ENCODE results near the gene HSD17B3.

DNA sequence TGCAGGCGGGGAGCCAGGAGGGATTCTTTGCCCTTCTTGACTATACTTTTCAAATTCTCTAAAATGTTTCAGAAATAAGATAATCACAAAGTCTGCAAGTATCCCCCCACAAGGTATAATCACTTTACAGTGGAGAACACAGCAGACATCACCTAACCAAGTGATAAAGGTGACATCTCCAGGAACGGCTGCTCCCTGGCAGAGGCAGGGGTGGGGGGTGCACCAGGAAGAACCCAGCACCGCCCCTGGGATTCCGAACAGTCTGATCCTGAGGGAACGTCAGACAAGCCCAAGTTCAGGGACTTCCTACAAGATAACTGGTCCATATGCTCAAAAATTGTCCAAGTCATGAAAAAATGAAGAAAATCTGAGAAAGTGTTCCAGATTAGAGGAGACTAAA lies 85.4 kb downstream of the HSD17B3 start:
- no peak for TF ChIP-seq EZH2phosphoT487 (IDR thresholded peaks at IDR 0.05; ENCODE audit: borderline replicate concordance)
- TF ChIP-seq, protein P1, sequence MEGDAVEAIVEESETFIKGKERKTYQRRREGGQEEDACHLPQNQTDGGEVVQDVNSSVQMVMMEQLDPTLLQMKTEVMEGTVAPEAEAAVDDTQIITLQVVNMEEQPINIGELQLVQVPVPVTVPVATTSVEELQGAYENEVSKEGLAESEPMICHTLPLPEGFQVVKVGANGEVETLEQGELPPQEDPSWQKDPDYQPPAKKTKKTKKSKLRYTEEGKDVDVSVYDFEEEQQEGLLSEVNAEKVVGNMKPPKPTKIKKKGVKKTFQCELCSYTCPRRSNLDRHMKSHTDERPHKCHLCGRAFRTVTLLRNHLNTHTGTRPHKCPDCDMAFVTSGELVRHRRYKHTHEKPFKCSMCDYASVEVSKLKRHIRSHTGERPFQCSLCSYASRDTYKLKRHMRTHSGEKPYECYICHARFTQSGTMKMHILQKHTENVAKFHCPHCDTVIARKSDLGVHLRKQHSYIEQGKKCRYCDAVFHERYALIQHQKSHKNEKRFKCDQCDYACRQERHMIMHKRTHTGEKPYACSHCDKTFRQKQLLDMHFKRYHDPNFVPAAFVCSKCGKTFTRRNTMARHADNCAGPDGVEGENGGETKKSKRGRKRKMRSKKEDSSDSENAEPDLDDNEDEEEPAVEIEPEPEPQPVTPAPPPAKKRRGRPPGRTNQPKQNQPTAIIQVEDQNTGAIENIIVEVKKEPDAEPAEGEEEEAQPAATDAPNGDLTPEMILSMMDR (conservative IDR thresholded peaks at IDR 0.05; ENCODE audit: low read length): no peak
